OCI-LY3 (cell line): Measurements from ENCODE around the gene RAP1GAP.

ENCODE experiments used
- H2AFZ ChIP-seq: fragments of 200-600, 300-600 bp; shearing (Covaris generic); 2 replicates; pipeline ENCODE4 v1.6.0; 2014; ENCODE audit warnings: antibody characterized with exemption, low read depth, low read length
- H3K27ac ChIP-seq: fragments of 200-600, 300-600 bp; sonication (generic); 2 replicates; pipeline ENCODE4 v1.5.1; 2014; ENCODE audit warnings: mild to moderate bottlenecking, low read length, moderate library complexity, mixed read lengths
- H3K27me3 ChIP-seq: fragments of 200-600, 300-600 bp; sonication (generic); 2 replicates; pipeline ENCODE4 v1.6.1; 2014; ENCODE audit warnings: low read depth, low read length, mixed read lengths
- H3K36me3 ChIP-seq: fragments of 200-600, 300-600 bp; sonication (generic); replicated peaks from 2 replicates; pipeline ENCODE3; 2014; ENCODE audit warnings: low read depth, low read length, mixed read lengths
- H3K4me1 ChIP-seq: fragments of 300-600, 200-600 bp; sonication (generic); 2 replicates; pipeline ENCODE4 v1.6.1; 2014; ENCODE audit warnings: low read length, mixed read lengths
- H3K4me2 ChIP-seq: fragments of 200-600, 300-600 bp; sonication (generic); 2 replicates; pipeline ENCODE4 v1.6.1; 2014; ENCODE audit warnings: low read length, mixed read lengths
- H3K4me3 ChIP-seq: fragments of 300-600, 200-600 bp; sonication (generic); 2 replicates; pipeline ENCODE4 v1.5.1; 2014; ENCODE audit warnings: antibody characterized with exemption, mild to moderate bottlenecking, low read length, moderate library complexity
- H3K79me2 ChIP-seq: fragments of 300-600, 200-600 bp; shearing (Covaris generic); 2 replicates; pipeline ENCODE4 v1.6.1; 2014; ENCODE audit warnings: mild to moderate bottlenecking, low read length, mixed read lengths
- H3K9ac ChIP-seq: fragments of 300-600, 200-600 bp; shearing (Covaris generic); 2 replicates; pipeline ENCODE4 v1.6.0; 2014; ENCODE audit warnings: mild to moderate bottlenecking, low read length, moderate library complexity
- H3K9me3 ChIP-seq: fragments of 200-600, 300-600 bp; shearing (Covaris generic); 2 replicates; pipeline ENCODE4 v1.6.1; 2014; ENCODE audit warnings: low read length, mixed read lengths; ENCODE audit not compliant: insufficient read depth
- H4K20me1 ChIP-seq: fragments of 200-600, 300-600 bp; sonication (generic); 2 replicates; pipeline ENCODE4 v1.6.1; 2016; ENCODE audit warnings: low read length, mixed read lengths; ENCODE audit not compliant: insufficient read depth
- EZH2phosphoT487 ChIP-seq: fragments of 200-600 bp; shearing (Covaris generic); IDR thresholded peaks from 2 replicates; pipeline ENCODE4 v1.6.1; 2018; ENCODE audit warnings: antibody characterized with exemption, mixed run types, low read depth
- TF ChIP-seq, protein P1 (sequence below): fragments of 200-600, 300-600 bp; sonication (generic); IDR thresholded peaks from 2 replicates; pipeline ENCODE4 v1.5.1; 2014; ENCODE audit warnings: antibody characterized with exemption, low read length, low read depth

The RAP1GAP gene

DNA sequence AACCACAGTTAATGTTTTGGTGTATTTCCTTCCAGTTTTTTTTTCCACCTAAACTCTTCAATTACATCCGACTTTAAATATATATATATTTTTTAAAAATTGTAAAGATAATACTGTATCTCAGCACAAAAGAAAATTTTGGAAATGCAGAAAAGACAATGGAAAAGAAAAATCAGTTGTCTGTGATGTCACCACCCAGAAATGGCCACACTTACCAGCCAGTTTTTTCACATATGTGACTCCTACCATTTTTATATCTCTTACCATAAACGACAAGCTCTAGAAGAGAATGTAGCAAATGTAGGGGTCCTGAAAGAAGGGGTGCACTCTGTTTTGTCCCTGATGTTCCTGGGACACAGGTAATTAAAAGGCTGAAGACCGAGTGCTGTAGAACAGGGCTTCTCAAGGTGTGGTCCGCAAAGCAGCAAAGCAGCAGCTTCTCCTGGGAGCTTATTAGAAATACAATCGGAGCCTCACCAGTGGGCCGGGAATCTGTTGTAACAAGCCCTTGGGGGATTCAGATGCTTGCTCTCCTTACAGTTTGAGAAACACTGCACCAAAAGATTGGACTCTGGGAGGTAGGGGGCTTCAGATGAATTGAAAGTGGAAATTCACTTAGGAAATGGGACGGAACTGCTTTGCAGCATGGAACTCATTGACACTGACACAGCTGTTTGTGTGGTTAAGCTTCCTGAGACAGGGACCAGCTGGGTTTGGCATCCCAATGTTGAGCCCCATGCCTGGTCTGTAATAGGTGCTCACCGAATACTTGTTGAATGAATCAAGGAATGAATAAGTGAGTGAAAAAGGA is 115.8 kb downstream of the RAP1GAP start:
- Histone ChIP-seq H3K27ac (no peak overlapping the region), H4K20me1 (no peaks in the 10 kb centered on the region), H3K4me1 (no peaks in the 10 kb centered on the region), H3K4me3 (no peak overlapping the region), H3K9ac (no peak overlapping the region), H2AFZ (no peak overlapping the region), H3K79me2 (no peaks in the 10 kb centered on the region), H3K9me3 (no peaks in the 10 kb centered on the region), H3K4me2 (no peak overlapping the region), H3K36me3 (no peaks in the 10 kb centered on the region), H3K27me3 (peaks cover 6% of the 10 kb centered on the region; the same call in 1 of the 2 replicates)
- TF ChIP-seq, protein P1, sequence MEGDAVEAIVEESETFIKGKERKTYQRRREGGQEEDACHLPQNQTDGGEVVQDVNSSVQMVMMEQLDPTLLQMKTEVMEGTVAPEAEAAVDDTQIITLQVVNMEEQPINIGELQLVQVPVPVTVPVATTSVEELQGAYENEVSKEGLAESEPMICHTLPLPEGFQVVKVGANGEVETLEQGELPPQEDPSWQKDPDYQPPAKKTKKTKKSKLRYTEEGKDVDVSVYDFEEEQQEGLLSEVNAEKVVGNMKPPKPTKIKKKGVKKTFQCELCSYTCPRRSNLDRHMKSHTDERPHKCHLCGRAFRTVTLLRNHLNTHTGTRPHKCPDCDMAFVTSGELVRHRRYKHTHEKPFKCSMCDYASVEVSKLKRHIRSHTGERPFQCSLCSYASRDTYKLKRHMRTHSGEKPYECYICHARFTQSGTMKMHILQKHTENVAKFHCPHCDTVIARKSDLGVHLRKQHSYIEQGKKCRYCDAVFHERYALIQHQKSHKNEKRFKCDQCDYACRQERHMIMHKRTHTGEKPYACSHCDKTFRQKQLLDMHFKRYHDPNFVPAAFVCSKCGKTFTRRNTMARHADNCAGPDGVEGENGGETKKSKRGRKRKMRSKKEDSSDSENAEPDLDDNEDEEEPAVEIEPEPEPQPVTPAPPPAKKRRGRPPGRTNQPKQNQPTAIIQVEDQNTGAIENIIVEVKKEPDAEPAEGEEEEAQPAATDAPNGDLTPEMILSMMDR: no peak
- no peak for TF ChIP-seq EZH2phosphoT487

DNA sequence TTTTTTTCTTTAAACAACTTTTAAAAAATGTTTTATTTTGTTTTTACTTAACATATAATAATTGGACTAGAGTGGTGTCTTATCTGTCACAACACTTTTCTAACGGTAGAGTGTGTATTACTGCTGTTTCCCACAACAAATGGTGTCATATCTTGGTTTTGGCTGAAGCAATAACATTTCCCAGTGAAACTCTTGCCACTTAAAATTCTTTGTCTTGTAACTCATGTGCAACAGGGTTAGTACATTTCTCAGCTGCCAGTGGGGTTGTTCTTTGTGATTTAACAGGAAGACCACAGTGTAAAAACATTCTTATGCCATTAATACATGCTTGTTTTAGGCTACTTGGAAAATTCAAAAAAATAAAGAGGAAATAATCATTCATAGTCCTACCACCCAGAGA is 116.4 kb downstream of the RAP1GAP start:
- Histone ChIP-seq H3K4me3 (no peak overlapping the region), H3K9me3 (no peaks in the 10 kb centered on the region), H4K20me1 (no peaks in the 10 kb centered on the region), H3K27me3 (peaks cover 6% of the 10 kb centered on the region; the same call in 1 of the 2 replicates), H3K4me2 (no peak overlapping the region), H3K4me1 (no peaks in the 10 kb centered on the region), H2AFZ (no peak overlapping the region), H3K36me3 (no peaks in the 10 kb centered on the region), H3K79me2 (no peaks in the 10 kb centered on the region), H3K27ac (no peak overlapping the region), H3K9ac (no peak overlapping the region)
- no peak for TF ChIP-seq EZH2phosphoT487
- TF ChIP-seq, protein P1: no peak

DNA sequence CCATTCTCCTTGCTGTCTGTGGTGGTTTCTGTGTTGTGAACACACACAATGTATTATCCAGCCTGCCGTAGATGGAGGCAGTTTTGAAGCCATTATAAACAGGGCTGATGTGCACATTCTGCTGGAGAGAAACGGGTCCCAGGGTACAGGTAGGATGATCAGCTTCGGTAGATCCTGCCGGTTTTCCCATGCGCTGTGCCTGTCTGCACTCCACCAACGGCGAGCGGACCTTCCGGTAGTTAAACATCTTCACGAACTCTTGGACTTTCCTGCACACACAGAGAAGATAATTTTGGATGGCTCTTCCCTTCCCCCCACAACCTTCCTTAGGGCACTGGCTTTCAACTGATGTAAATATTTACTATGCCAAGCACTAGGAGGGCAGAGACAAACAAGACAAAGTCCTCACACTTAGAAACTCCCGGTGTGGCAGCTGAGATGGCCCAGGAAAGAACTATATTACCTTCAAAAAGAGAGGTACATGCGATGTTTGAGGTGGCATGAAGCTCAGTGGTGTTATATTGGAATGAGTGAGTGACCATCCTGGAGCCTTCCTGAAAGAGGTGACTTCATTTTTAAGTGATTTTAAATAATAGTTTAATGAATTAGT is 118.2 kb downstream of the RAP1GAP start:
- H3K4me2 ChIP-seq: no peak overlapping the region
- no peak overlapping the region for H3K27ac ChIP-seq
- peaks cover 6% of the 10 kb centered on the region; the same call in 1 of the 2 replicates for H3K27me3 ChIP-seq
- H3K9ac ChIP-seq: no peak overlapping the region
- no peak for TF ChIP-seq EZH2phosphoT487
- TF ChIP-seq, protein P1: no peak
- H3K79me2 ChIP-seq: no peaks in the 10 kb centered on the region
- no peaks in the 10 kb centered on the region for H3K9me3 ChIP-seq
- H2AFZ ChIP-seq: no peak overlapping the region
- no peaks in the 10 kb centered on the region for H3K4me1 ChIP-seq
- no peak overlapping the region for H3K4me3 ChIP-seq
- H4K20me1 ChIP-seq: no peaks in the 10 kb centered on the region
- H3K36me3 ChIP-seq: no peaks in the 10 kb centered on the region

DNA sequence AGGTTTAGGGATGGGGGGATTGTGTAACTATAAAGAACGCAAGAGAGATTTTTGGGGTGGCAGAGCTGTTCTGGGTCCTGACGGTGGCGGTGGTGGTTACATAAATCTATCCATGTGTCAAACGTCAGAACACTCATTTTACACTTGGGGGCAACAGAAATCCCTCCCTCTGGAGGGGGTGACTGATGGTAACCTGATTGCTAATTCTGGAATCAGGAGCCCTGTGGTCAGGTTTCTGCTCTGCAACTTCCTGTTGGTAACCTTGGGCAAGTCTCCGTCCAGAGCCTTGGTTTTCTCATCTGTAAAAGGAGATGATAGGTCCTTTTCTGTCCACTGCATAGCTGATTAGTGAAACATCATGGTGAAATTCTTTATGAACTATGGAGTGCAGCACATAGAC is 119.1 kb downstream of the RAP1GAP start:
- Histone ChIP-seq H3K79me2 (no peaks in the 10 kb centered on the region), H3K9me3 (no peaks in the 10 kb centered on the region), H3K9ac (no peak overlapping the region), H3K27me3 (peaks cover 6% of the 10 kb centered on the region; the same call in 1 of the 2 replicates), H2AFZ (no peak overlapping the region), H3K4me1 (no peaks in the 10 kb centered on the region), H3K4me3 (no peak overlapping the region), H4K20me1 (no peaks in the 10 kb centered on the region), H3K36me3 (no peaks in the 10 kb centered on the region), H3K27ac (no peak overlapping the region), H3K4me2 (no peak overlapping the region)
- TF ChIP-seq, protein P1: no peak
- no peak for TF ChIP-seq EZH2phosphoT487
